Stimulated activated CD4-positive, alpha-beta T cell treated with anti-CD3 and anti-CD28 coated beads, TNF-alpha, amount 100 ng/mL, for 48 hours (primary cell): Measurements from ENCODE around the gene PIGO.

Source experiments
- DNase-seq, 3 donors: peaks; one replicate each; pipeline ENCODE4 v3.0.0-alpha.2; 2020; ENCODE audit warnings: low read depth in 3 of 3

The PIGO gene

DNA sequence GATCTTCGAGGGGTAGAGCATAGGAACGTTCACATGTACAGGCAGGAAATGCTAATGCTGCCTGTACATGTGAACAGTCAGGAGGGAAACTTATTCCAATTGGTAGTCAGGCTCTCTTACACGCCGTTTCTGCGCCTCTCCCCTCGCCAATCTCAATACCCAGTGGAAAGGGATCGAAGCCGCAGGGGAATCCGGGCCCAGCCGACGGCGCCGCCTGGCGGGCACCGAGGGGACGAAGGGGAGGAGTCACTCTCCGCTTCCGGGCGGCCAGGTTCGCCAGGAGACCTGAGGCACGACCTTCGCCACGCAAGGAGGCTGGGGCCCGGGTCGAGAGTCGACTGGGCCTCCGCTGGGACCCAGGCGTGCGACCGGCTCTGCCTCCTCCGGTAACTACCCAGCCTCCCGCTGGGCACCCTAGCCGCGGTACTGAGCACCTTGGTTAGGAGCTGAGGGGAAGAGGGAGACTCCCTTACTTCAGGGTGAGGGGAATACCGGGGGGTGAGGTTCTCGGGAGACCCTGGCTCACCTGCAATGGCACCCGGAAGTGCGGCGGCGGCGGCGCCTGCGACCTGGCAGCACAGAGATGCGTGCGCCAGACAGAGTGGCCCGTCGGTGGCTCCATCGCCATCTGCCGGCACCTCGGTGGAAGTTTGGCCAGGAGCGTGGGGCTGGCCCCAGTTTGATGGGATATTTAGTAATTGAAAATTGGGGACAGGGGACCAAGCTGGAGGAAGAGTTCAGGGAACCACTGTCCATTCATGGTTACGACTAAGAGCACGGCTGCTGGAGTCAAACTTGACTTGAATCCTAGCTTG lies at the start of gene PIGO:
PIGO (minus strand) TSS at position 557 of the 815 bp plus-strand sequence. CDS start 1,026 bp downstream, outside the sequence.
- DNase-seq = peak; percentile 81 to 85 (median 83)

DNA sequence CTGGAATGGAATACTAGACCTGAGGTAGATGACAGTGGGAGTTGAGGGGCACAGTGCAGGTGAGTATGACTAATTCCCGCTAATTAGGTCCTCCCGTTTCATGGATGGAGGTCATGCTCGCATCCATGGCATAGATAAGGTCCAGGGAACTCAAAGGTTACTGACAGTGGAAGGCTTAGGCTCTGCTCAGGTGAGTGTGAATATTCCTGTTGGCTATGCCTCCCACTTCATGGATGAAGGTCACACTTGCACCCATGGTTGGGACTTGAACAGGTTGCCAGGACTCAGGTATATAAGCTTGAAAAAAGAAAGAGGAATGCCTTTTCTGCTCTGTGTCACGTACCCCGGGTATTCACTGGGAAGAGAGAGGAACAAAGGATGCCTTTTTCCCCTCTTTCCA lies 45.6 kb upstream of the PIGO start:
- DNase-seq = no peak

DNA sequence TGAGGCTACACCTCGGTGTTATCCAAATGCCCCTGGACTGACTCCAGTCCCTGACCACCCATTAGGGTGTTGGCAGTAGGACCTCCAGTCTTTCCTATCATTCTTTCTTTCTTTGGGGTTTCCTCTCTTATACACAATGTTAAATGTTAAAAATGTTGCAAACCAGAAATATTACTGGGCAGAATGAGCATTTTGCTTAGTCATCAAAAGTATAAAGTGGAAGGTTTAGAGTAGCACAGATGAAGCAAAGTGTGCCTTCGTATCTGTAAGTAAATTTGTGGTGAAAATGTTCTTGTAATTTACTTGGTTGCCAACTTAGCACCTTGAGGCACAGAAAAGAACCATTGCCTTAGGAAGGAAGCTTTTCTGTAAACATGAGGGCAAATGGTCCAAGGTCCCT lies 43.7 kb upstream of the PIGO start:
- no peak for DNase-seq

DNA sequence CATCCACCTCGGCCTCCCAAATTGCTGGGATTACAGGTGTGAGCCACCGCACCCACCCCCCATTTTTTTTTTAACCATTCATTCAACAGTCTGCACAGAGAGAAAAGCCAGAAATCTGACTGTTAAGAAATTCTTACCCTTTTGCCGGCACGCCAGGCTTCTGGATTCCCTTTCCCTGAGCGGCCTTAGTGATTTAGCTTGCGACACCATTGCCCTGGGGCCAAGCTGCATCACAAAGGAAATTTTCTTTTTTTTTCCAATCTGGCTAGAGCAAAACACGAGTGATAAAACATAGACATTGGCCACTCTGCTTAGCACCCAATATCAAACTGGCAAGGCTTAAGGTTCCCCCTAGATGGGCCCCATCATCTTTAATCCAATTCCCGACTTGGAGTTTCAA lies 40.5 kb upstream of the PIGO start:
- DNase-seq = no peak

DNA sequence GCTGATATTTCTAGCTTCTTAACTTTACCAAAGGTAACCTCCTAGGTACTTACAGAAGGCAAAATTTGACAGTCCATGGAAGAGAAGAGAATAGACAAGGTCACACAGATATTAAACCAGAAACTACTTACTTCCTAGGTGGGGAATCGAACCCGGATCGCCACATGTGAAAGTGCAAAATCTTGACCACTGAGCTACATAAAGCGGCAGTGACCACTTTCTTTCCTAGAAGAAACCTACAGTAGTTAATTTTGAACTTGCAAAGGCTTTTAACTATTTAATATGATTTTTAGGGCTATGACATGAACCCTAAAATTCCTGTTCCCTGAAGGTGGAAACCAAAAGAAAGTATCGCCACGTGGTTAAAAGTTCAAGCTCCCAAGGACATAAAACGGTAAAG lies 39.6 kb upstream of the PIGO start:
- DNase-seq = no peak

DNA sequence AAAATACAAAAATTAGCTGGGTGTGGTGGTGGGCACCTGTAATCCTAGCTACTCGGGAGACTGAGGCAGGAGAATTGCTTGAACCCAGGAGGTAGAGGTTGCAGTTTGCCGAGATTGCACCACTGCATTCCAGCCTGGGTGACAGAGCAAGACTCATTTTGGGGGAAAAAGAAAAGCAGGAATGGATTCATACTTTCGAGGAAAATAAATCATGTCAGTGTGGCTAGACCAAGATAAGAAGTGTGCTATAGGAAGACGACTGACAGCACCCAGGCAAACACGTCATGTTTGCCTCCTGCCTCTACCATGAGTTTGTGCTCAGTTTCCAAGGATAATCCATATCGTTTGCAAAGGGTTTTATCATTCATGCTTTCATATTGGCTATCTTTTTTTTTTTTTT lies 38.5 kb upstream of the PIGO start:
- DNase-seq = no peak

DNA sequence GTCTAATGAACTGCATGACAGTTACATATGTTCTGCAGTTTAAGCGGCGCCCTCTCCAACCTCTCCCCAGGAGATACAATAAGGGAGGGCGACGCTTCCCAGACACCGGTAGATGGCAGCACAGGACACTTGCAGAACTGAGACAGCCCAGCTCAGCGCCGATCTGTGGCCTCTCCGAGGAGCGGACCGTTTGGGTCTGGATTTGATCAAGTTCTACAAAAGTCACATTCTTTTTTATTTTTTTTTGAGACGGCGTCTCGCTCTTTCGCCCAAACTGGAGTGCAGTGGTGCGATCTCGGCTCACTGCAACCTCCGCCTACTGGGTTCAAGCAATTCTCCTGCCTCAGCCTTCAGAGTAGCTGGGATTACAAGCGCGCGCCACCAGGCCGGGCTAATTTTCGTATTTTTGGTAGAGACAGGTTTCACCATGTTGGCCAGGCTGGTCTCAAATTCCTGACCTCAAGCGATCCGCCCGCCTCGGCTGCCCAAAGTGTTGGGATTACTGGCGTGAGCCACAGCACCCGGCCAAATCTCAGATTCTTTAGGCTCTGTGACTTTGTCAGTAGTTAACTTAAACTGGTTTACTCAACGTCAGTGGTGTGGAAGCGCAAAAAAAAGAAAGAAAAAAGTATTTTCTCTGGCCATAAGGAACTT lies 20.6 kb upstream of the PIGO start:
- DNase-seq = peak; percentile 76 to 91 (median 80)

DNA sequence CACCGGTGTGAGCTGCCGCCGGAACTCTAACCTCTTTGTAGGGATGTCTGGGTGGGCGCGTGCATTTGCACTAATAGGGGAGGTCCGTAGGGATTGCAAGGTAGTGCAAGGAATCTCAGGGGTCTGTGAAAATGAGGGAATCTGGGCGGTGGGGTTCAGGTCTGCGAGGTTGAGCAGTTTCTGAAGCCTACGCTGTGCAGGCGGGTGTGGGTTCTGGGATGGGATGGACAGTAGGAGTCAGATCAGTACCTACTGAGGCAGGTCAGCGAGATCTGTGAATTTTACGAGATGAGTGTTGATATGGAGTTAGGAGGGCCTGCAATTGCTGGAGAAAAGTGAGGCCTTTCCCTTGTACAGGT lies 20.1 kb upstream of the PIGO start:
- DNase-seq = no peak

DNA sequence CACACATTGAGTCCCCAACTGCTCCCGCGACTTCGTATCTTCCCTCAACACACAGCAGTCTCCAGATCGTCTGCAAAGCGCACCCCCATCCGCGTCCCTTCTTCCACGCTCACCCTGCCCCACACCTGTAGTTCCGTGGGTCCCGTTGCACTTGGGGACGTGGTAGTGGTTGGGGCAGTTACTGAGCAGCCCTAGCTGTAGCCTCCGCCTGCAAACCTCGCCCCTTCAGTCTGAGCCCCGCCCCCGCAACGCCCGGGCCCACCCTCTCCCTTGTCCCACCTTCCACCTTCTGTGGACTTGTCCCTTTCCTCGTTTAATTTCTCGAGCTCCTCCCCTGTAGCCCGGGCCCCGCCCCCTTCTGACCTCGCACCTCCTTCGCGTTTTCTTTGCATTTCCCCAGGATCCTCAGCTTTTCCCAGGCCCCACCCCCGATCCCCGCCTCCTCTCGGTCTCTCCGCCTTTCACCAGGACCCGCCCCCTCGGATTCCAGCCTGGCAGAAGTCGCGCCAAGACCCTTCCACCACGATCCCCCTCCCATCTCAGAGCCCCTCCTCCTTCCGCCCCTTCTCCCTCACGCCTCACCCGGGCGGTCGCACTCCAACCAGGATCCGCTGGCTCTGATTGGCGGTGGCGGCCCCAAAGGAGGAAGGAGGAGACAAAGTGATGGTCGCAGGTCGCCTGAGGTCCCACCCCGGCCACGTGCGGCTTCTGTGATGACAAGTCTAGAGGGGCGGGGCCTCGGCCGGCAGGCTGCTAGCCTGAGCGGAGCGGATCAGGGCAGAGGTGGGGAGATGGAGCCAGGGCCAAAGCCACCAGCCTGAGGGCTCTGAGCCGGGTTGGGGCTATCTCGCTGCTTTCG lies 19.5 kb upstream of the PIGO start, which contains the start of gene ATOSB:
ATOSB (minus strand) TSS at position 183 of the 859 bp plus-strand sequence. CDS start 7,588 bp downstream, outside the sequence.
- peak; percentile 79 to 92 (median 88) for DNase-seq

DNA sequence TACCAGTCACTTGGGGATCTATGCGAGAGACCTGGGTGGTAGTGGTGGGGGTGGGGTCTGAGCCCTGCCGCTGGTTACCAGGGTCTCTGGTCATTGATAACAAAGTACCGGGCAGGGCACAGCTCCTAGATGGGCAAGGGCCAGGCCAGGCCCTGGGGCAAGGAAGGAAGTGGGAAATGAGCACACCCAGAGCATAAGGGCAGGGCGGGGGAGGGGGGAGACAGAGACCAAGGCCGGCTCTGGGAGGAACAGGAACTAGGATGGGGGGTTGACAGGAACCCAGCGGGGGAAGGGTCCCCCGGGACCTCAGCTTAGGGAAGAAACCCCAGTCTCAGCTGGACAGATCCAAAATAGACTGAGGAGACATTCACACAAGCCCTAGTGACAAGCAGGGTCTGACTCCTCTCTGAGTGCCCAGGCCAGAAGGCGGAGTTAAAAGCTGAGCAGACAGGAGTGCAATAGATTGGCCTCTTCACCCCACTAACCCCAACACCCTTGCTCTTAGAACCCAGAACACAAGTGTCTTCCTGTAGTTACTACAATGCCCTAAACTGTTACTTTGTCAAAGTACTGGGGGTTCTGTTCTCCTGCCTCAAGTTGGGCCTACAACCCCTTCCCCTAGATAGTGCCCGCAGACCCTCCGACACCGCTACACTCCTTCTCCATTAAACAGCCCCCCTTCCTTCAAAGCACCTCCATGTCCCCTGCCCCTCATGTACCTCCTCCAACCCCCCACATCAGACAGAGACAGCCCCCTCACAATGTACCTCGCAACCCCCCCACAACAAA lies 18.6 kb upstream of the PIGO start:
- DNase-seq = no peak

DNA sequence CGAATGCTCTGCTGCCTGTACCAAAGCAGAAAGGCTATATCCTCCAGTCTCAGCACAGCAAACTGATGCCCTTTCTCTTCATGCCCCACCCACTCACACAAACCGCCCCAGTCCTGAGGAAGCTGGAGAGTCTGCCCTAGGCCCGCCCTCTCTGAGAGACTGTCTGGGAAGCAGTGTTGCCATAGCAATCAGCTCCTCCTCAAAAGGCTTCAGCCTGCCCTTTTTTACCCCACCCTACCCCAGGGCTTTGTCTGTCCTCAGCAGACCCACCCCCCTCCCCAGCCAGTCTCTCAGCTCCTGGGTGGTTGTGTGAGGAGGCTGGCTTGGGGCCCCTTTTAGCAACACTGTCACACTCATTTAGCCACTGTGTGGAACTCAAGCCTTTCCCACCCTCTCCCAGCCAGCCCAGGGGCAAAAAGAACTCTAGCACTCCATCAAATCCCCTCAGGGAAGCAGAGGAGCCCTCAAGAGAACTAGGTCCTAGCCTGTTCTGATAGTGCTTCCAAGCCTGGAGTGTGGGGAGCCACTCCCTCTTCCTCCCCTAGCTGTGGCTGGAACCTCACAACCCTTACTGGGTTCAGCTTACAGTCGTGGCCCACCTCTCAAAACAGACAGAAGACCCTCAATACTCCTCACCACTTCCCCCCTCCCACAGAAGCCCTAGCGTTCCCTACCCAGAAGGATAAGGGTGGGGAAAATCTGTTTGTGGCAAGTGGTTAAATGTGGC lies 17.9 kb upstream of the PIGO start:
- peak; percentile 45 to 70 (median 60) for DNase-seq

DNA sequence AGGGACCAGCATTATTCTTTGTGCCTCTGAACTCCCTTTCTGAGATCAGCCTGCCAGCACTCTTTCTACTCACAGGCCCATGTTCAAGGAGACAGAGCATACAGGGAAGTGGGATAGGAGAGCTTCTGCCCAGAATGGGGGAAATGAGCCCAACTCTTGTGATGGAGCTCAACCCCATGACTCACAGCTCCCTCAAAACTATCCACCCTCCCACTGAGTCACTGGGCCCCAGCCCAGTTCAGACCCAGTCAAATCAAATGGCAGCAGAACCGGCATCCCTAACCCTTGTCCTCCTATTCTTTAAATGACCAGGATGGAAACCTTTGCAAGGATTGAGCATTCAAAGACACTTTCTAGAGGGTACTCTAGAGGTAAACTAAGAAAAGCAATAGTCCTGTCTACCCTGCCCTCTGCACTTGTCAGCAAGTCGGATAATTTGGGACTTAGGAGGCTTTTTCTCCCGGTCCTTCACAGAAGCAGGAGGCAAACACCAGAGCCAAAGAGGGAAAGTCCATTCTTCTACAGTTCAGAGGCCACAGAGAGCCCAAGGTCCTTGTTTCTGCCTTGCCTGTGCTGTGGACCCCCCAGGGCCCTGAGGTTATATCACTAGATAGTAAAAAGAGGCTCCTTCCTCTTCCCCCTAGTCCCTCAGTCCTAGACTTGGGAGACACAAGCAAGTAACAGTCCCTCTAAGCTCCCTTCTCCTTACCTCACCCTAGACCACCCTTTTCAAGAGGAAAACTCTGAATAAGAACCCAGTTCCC lies 16.0 kb upstream of the PIGO start:
- no peak for DNase-seq

DNA sequence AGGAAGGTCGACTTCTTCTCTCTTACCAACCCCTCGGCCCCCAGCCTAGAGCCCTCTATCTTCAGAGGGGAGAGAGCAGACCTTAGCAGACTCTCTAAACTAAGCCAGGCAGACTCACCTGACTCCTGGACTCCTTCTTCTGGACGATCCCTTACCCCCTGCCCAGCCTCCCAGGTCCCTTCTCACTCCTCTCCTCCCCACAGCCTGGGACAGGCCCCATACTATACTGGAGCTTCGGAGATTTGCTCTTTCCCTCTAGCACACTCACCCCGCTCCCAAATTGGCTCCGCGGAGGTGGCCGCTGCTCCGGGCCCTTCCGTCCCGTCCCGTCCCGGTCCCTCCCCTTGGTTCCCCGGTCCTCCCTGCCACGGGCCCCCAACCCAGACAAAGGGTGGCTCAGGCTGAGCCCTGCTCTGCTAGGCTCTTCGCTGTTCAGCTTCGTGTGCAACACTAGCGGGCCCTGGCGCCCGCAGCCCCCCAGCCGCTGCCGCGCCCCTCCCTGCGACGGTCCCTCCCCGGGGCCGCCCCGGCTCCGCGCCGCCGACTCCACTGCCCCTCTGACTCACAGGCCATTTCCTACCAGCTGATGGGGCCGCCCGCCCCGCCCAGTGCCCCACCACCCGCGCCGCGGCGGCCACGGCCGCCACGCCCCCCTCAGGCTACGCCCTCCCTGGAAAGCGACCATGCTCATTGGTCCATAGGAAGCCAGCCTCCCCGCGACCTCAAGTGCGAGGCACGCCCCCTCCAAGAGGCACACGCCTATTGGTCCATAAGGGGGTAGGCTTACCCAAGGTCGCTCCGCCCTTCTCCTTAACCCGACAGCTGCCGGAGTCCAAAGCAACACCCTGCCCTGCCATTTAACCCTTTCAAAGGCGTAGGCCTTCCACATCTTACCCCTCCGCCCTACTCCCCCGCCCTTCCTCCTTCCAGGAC lies 14.9 kb upstream of the PIGO start:
- peak; percentile 92 to 95 (median 92) for DNase-seq

DNA sequence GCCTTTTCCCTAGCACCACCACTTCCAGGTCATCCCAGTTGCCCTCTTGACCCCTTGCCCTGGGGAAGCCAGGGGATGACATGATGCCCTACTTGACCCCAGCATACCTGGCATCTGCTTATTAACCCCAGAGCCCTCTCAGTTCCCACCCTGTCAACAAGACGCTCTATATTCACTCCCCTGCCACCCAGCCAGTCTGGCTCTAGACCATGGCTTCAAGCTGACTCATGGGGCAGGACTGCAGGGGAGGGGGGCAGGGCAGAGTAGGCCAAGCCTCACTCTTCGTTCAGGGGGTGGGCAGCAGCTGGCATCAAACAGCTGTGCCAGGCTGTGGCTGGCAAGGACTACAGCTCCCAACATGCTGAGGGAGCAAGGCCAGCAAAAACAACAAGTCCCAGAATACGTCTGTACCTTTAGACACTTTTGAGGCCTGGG lies 14.0 kb upstream of the PIGO start:
- no peak for DNase-seq

DNA sequence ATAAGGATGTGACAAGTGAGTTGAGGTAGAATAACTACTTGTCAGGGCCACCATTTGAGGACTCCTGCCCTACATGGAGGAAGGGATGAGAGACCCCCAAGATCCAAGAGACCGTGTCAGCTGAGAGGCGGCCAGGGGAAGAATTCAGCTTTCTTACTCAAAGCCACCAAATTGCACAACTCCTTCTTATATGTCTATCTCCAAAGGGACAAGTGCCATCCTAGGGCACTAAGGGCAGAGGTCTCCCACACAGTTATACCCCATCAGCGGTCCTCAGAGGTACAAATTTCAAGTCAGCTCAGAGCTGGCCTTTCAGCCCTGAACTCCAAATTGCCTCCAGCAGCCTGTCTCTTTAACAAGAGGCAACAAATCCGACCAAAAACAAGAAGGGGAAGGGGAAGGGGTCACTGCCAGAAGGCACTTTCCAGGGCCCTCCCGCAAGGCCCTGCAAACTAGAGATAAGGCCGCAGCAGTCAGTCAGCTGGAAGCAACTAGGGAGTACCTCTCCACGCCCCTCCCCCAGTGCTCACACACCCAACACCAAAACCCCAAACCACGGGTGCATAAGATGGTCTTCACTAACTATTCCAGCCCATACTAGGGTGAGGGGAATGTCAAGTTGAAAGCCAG lies 12.7 kb upstream of the PIGO start:
- DNase-seq = no peak

DNA sequence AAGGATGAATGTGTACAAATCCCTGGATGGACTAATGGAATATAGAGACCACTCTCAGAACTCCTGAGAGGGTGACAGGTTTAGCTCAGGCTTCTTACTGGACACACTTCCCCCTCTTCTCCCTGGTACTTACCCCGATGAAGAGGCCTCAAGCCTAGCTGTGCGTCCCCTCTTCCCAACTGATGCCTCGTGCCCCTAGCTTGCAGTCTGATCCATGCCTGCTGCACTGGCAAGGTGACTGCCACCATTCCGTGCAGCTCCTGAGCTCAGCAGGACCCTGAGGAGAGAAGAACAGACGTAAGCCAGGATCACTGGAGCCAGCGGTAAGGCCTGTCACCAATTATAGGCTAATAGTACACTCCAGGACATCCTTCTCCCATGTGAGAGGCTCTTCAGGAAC lies 12.1 kb upstream of the PIGO start:
- no peak for DNase-seq

DNA sequence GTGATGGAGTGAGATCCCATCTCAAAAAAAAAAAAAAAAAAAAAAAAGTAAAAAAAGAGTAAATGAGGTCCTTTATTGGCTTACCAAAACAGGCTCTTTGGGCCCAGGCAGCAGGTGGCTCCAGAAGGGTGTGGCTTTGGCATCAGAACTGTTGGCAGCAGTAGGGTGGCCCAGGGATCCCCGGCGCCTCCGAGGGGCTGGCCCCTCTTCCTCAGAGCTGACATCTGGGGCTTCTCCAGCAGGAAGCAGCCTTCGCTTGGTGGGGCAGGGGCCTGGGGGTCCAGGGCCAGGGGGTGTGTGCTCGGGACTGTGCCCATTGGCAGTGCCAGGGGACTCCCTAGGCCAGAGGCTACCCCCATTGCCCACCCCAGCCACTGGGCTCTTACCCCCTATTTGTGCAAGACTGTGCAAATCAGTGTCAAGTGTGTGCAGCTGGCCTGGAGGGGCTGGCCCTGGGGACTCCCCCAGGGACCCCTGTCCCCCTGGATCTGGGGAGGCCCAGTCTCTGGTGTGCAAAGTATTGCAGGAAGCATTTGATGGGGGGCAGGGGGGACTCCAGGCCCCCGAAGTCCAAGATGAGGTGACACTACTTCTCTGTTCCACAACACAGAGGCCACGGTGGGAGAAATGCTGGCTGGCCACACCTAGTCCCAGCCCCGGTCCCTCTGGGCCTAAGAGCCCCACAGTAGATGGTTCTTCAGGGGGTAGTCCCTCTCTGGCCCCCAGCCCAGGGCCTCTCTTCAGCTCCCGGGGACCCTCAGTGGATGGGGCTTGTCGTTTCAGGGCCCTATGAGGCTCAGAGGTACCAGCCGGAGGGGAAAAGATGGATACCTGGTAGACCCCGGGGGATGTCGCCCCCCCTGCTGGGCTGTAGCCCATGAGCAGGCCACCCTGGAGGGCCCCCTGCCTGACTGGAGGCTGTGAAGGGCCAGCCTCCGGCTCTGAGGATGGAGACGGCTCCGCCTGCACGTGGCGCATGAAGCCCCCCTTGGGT lies 11.2 kb upstream of the PIGO start:
- no peak for DNase-seq
